GM12878 (cell line): ENCODE measurements around the gene FAAP100. TPM values are rescaled to one million over a fixed set of nuclear protein-coding genes. Genes with fewer than 3 reads are reported as not detected.

Source experiments
- polyA plus RNA-seq, 11 experiments: library from polyadenylated mRNA; depleted of rRNA in 4 of 11; unstranded in 6 of 11; stranded (reverse) in 5 of 11; fragments of >200 nt; fragmentation: Nextera tagmentation in 4 of 11; fragmentation: Illumina TruSeq in 1 of 11; extraction: Ambion mirVana in 4 of 11; extraction: Trizol in 1 of 11; gene quantifications; 1 replicate in 1 of 11; 2 replicates in 10 of 11; pipeline versions ENCODE4 v1.2.1 to v1.2.3, GENCODE V29; 2011 to 2016; ENCODE audit warnings: inconsistent platforms in 2 of 11, missing spikeins in 2 of 11, low read depth in 1 of 11
- small RNA-seq: library from RNA; depleted of rRNA; stranded (forward); fragments of <200 nt; gene quantifications from one replicate; pipeline ENCODE3, GENCODE V24; 2014
- total RNA-seq, 4 experiments: library from RNA; depleted of rRNA in 3 of 4; stranded (reverse); fragments of >200 nt in 3 of 4; fragmentation: Illumina TruSeq in 1 of 4; extraction: Trizol in 1 of 4; gene quantifications; 2 replicates each; pipeline versions ENCODE4 v1.2.1 to v1.2.3, GENCODE V29; 2013 to 2021

FAAP100 gene
- total and polyA plus RNA-seq, 10 of the 15 experiments (the other 5 are each of a cell fraction or from before 2014, with no cell fraction given), result 0.11 to 46.2 (median 17.1) TPM

Small RNA genes within 50 kb of the gene (small RNA-seq; reads per million reads assigned to genes)
- not detected for gene RF00019

Other genes starting within 250 kb of the FAAP100 start
Only the 7 nearest of the 12 such genes appear.
- 5,146 and 5,299 TPM in 2 replicates for gene ACTG1, start 39.6 kb downstream of the FAAP100 start, total RNA-seq (2014; rRNA removed)
- 2,069 and 2,477 TPM in 2 replicates for gene ACTG1, start 39.6 kb downstream of the FAAP100 start, total RNA-seq (2014; rRNA removed; fragmentation: Illumina TruSeq; extraction: Trizol)
- 5,806 and 6,105 TPM in 2 replicates for gene ACTG1, start 39.6 kb downstream of the FAAP100 start, total RNA-seq (2021)
- gene ACTG1, start 39.6 kb downstream of the FAAP100 start, polyA plus RNA-seq (2011; rRNA removed), result 466 and 810 TPM in 2 replicates
- 1,415 and 2,801 TPM in 2 replicates for gene ACTG1, start 39.6 kb downstream of the FAAP100 start, polyA plus RNA-seq (2014; fragmentation: Illumina TruSeq; extraction: Trizol)
- gene ACTG1, start 39.6 kb downstream of the FAAP100 start, polyA plus RNA-seq (2014; fragmentation: Nextera tagmentation; extraction: Ambion mirVana), result 1,000 to 10,000 TPM in 1 of 2 experiments, 100 to 1,000 TPM in 1; 969 to 1,906 TPM
- 4,499 and 5,417 TPM in 2 replicates for gene ACTG1, start 39.6 kb downstream of the FAAP100 start, polyA plus RNA-seq (2014; rRNA removed)
- gene ACTG1, start 39.6 kb downstream of the FAAP100 start, polyA plus RNA-seq (2016; fragmentation: Nextera tagmentation; extraction: Ambion mirVana), result 1,000 to 10,000 TPM; 4,621 to 4,893 TPM
- 1.2 and 1.8 TPM in 2 replicates for gene FSCN2, start 24.0 kb downstream of the FAAP100 start, total RNA-seq (2014; rRNA removed)
- 0.14 and 0.58 TPM in 2 replicates for gene FSCN2, start 24.0 kb downstream of the FAAP100 start, total RNA-seq (2014; rRNA removed; fragmentation: Illumina TruSeq; extraction: Trizol)
- gene FSCN2, start 24.0 kb downstream of the FAAP100 start, total RNA-seq (2021), result 2.1 and 2.7 TPM in 2 replicates
- 0.29 and 0.65 TPM in 2 replicates for gene FSCN2, start 24.0 kb downstream of the FAAP100 start, polyA plus RNA-seq (2011; rRNA removed)
- gene FSCN2, start 24.0 kb downstream of the FAAP100 start, polyA plus RNA-seq (2014; fragmentation: Illumina TruSeq; extraction: Trizol), result 0.19 and 0.24 TPM in 2 replicates
- gene FSCN2, start 24.0 kb downstream of the FAAP100 start, polyA plus RNA-seq (2014; fragmentation: Nextera tagmentation; extraction: Ambion mirVana), result not detected
- 1.9 and 2.0 TPM in 2 replicates for gene FSCN2, start 24.0 kb downstream of the FAAP100 start, polyA plus RNA-seq (2014; rRNA removed)
- gene FSCN2, start 24.0 kb downstream of the FAAP100 start, polyA plus RNA-seq (2016; fragmentation: Nextera tagmentation; extraction: Ambion mirVana), result under 1 TPM in 1 of 2 experiments, not detected in 1; 0.12 TPM
- gene NPLOC4, start 84.8 kb upstream of the FAAP100 start, total RNA-seq (2014; rRNA removed), result 50.6 and 54.9 TPM in 2 replicates
- gene NPLOC4, start 84.8 kb upstream of the FAAP100 start, total RNA-seq (2014; rRNA removed; fragmentation: Illumina TruSeq; extraction: Trizol), result 33.4 and 37.0 TPM in 2 replicates
- gene NPLOC4, start 84.8 kb upstream of the FAAP100 start, total RNA-seq (2021), result 83.7 and 87.9 TPM in 2 replicates
- gene NPLOC4, start 84.8 kb upstream of the FAAP100 start, polyA plus RNA-seq (2011; rRNA removed), result 35.8 and 62.1 TPM in 2 replicates
- 44.2 and 48.8 TPM in 2 replicates for gene NPLOC4, start 84.8 kb upstream of the FAAP100 start, polyA plus RNA-seq (2014; fragmentation: Illumina TruSeq; extraction: Trizol)
- 1 to 10 TPM; 1.5 to 2.5 TPM for gene NPLOC4, start 84.8 kb upstream of the FAAP100 start, polyA plus RNA-seq (2014; fragmentation: Nextera tagmentation; extraction: Ambion mirVana)
- gene NPLOC4, start 84.8 kb upstream of the FAAP100 start, polyA plus RNA-seq (2014; rRNA removed), result 58.9 and 73.4 TPM in 2 replicates
- gene NPLOC4, start 84.8 kb upstream of the FAAP100 start, polyA plus RNA-seq (2016; fragmentation: Nextera tagmentation; extraction: Ambion mirVana), result 10 to 100 TPM; 34.9 to 47.3 TPM
- gene TSPAN10, start 84.8 kb upstream of the FAAP100 start, total RNA-seq (2014; rRNA removed), result 0.38 and 0.40 TPM in 2 replicates
- 0.13 and 0.18 TPM in 2 replicates for gene TSPAN10, start 84.8 kb upstream of the FAAP100 start, total RNA-seq (2014; rRNA removed; fragmentation: Illumina TruSeq; extraction: Trizol)
- gene TSPAN10, start 84.8 kb upstream of the FAAP100 start, total RNA-seq (2021), result 0.41 and 0.56 TPM in 2 replicates
- gene TSPAN10, start 84.8 kb upstream of the FAAP100 start, polyA plus RNA-seq (2011; rRNA removed), result 0.53 and 0.58 TPM in 2 replicates
- gene TSPAN10, start 84.8 kb upstream of the FAAP100 start, polyA plus RNA-seq (2014; fragmentation: Illumina TruSeq; extraction: Trizol), result 0.16 and 0.36 TPM in 2 replicates
- under 1 TPM; 0.33 to 0.45 TPM for gene TSPAN10, start 84.8 kb upstream of the FAAP100 start, polyA plus RNA-seq (2014; fragmentation: Nextera tagmentation; extraction: Ambion mirVana)
- gene TSPAN10, start 84.8 kb upstream of the FAAP100 start, polyA plus RNA-seq (2014; rRNA removed), result 0.61 and 0.72 TPM in 2 replicates
- under 1 TPM; 0.60 to 0.82 TPM for gene TSPAN10, start 84.8 kb upstream of the FAAP100 start, polyA plus RNA-seq (2016; fragmentation: Nextera tagmentation; extraction: Ambion mirVana)
- gene PDE6G, start 104.2 kb upstream of the FAAP100 start, total RNA-seq (2014; rRNA removed), result 7.8 and 12.1 TPM in 2 replicates
- gene PDE6G, start 104.2 kb upstream of the FAAP100 start, total RNA-seq (2014; rRNA removed; fragmentation: Illumina TruSeq; extraction: Trizol), result 1.5 and 3.5 TPM in 2 replicates
- gene PDE6G, start 104.2 kb upstream of the FAAP100 start, total RNA-seq (2021), result 6.0 and 8.3 TPM in 2 replicates
- gene PDE6G, start 104.2 kb upstream of the FAAP100 start, polyA plus RNA-seq (2011; rRNA removed), result 0.37 and 1.8 TPM in 2 replicates
- gene PDE6G, start 104.2 kb upstream of the FAAP100 start, polyA plus RNA-seq (2014; fragmentation: Illumina TruSeq; extraction: Trizol), result 7.0 and 8.0 TPM in 2 replicates
- under 1 TPM; 0.55 to 0.82 TPM for gene PDE6G, start 104.2 kb upstream of the FAAP100 start, polyA plus RNA-seq (2014; fragmentation: Nextera tagmentation; extraction: Ambion mirVana)
- gene PDE6G, start 104.2 kb upstream of the FAAP100 start, polyA plus RNA-seq (2014; rRNA removed), result 10.4 and 11.1 TPM in 2 replicates
- 1 to 10 TPM; 3.3 to 5.0 TPM for gene PDE6G, start 104.2 kb upstream of the FAAP100 start, polyA plus RNA-seq (2016; fragmentation: Nextera tagmentation; extraction: Ambion mirVana)
- gene OXLD1, start 114.3 kb upstream of the FAAP100 start, total RNA-seq (2014; rRNA removed), result 74.8 and 77.7 TPM in 2 replicates
- gene OXLD1, start 114.3 kb upstream of the FAAP100 start, total RNA-seq (2014; rRNA removed; fragmentation: Illumina TruSeq; extraction: Trizol), result 14.4 and 18.4 TPM in 2 replicates
- 61.2 and 70.8 TPM in 2 replicates for gene OXLD1, start 114.3 kb upstream of the FAAP100 start, total RNA-seq (2021)
- gene OXLD1, start 114.3 kb upstream of the FAAP100 start, polyA plus RNA-seq (2011; rRNA removed), result 6.2 and 13.5 TPM in 2 replicates
- gene OXLD1, start 114.3 kb upstream of the FAAP100 start, polyA plus RNA-seq (2014; fragmentation: Illumina TruSeq; extraction: Trizol), result 3.4 and 10.2 TPM in 2 replicates
- gene OXLD1, start 114.3 kb upstream of the FAAP100 start, polyA plus RNA-seq (2014; fragmentation: Nextera tagmentation; extraction: Ambion mirVana), result 1 to 10 TPM; 4.6 to 9.3 TPM
- gene OXLD1, start 114.3 kb upstream of the FAAP100 start, polyA plus RNA-seq (2014; rRNA removed), result 83.2 and 84.8 TPM in 2 replicates
- gene OXLD1, start 114.3 kb upstream of the FAAP100 start, polyA plus RNA-seq (2016; fragmentation: Nextera tagmentation; extraction: Ambion mirVana), result 10 to 100 TPM; 74.3 to 89.5 TPM
- gene CCDC137, start 114.4 kb upstream of the FAAP100 start, total RNA-seq (2014; rRNA removed), result 21.9 and 23.3 TPM in 2 replicates
- gene CCDC137, start 114.4 kb upstream of the FAAP100 start, total RNA-seq (2014; rRNA removed; fragmentation: Illumina TruSeq; extraction: Trizol), result 18.3 and 19.6 TPM in 2 replicates
- 32.0 and 35.1 TPM in 2 replicates for gene CCDC137, start 114.4 kb upstream of the FAAP100 start, total RNA-seq (2021)
- 7.7 and 13.7 TPM in 2 replicates for gene CCDC137, start 114.4 kb upstream of the FAAP100 start, polyA plus RNA-seq (2011; rRNA removed)
- gene CCDC137, start 114.4 kb upstream of the FAAP100 start, polyA plus RNA-seq (2014; fragmentation: Illumina TruSeq; extraction: Trizol), result 20.9 and 32.6 TPM in 2 replicates
- 1 to 10 TPM; 2.2 to 5.1 TPM for gene CCDC137, start 114.4 kb upstream of the FAAP100 start, polyA plus RNA-seq (2014; fragmentation: Nextera tagmentation; extraction: Ambion mirVana)
- 33.8 and 39.3 TPM in 2 replicates for gene CCDC137, start 114.4 kb upstream of the FAAP100 start, polyA plus RNA-seq (2014; rRNA removed)
- gene CCDC137, start 114.4 kb upstream of the FAAP100 start, polyA plus RNA-seq (2016; fragmentation: Nextera tagmentation; extraction: Ambion mirVana), result 10 to 100 TPM; 44.6 to 45.4 TPM